ENCODE data around the gene BEST2.
"Not testable (repeated sequence)": the region's sequence is repeated elsewhere in the genome, so short reads cannot be mapped to it uniquely, and the experiment has no call there.

The BEST2 gene

GRCh38 chr19:12711187-12711586 is 40.4 kb upstream of the BEST2 start:
- no peak for DNase-seq (ENCODE audit: low read depth, low spot score)
- in situ Hi-C loops (cut with HindIII; ENCODE audit: low sequenced_read_pairs), result no loop called here
- TF ChIP-seq CTCF (IDR thresholded peaks at IDR 0.05; ENCODE audit: low read depth, low read length), result no peak
- H3K4me3 ChIP-seq (ENCODE audit: low read depth, low read length), result no peak overlapping the region

GRCh38 chr19:12712077-12712476 is 39.5 kb upstream of the BEST2 start:
- not testable (repeated sequence) for DNase-seq (ENCODE audit: low read depth, low spot score)

GRCh38 chr19:12713304-12713703 is 38.3 kb upstream of the BEST2 start:
- in situ Hi-C loops (cut with HindIII; ENCODE audit: low sequenced_read_pairs); H3K4me3 ChIP-seq (ENCODE audit: low read depth, low read length); DNase-seq (ENCODE audit: low read depth, low spot score): not testable (repeated sequence)

More at GRCh38 chr19:12712077-12712476, 39.5 kb upstream of the BEST2 start:
- H3K4me3 ChIP-seq (ENCODE audit: low read depth, low read length); in situ Hi-C loops (cut with HindIII; ENCODE audit: low sequenced_read_pairs): not testable (repeated sequence)

- TF ChIP-seq CTCF (IDR thresholded peaks at IDR 0.05; ENCODE audit: low read depth, low read length), result no peak
- no peak overlapping the region for H3K4me3 ChIP-seq (ENCODE audit: low read depth, low read length)
- in situ Hi-C loops (cut with HindIII; ENCODE audit: low sequenced_read_pairs), result no loop called here
- DNase-seq (ENCODE audit: low read depth, low spot score), result no peak
These were observed 36.5 kb upstream of the BEST2 start for GRCh38 chr19:12715102-12715501.

GRCh38 chr19:12715929-12716328 is 35.7 kb upstream of the BEST2 start:
- no peak overlapping the region for H3K4me3 ChIP-seq (ENCODE audit: low read depth, low read length)
- in situ Hi-C loops (cut with HindIII; ENCODE audit: low sequenced_read_pairs), result no loop called here
- no peak for DNase-seq (ENCODE audit: low read depth, low spot score)
- no peak for TF ChIP-seq CTCF (IDR thresholded peaks at IDR 0.05; ENCODE audit: low read depth, low read length)

- TF ChIP-seq CTCF (IDR thresholded peaks at IDR 0.05; ENCODE audit: low read depth, low read length), result no peak
- in situ Hi-C loops (cut with HindIII; ENCODE audit: low sequenced_read_pairs), result no loop called here
These were observed 31.3 kb upstream of the BEST2 start for GRCh38 chr19:12720296-12720695.

GRCh38 chr19:12720851-12721655 is 30.5 kb upstream of the BEST2 start:
- DNase-seq (ENCODE audit: low read depth, low spot score), result peak; percentile 17
- in situ Hi-C loops (cut with HindIII; ENCODE audit: low sequenced_read_pairs), result no loop called here
- no peak for TF ChIP-seq CTCF (IDR thresholded peaks at IDR 0.05; ENCODE audit: low read depth, low read length)
- peak overlapping the region; percentile 81 for H3K4me3 ChIP-seq (ENCODE audit: low read depth, low read length)

More at GRCh38 chr19:12720296-12720695, 31.3 kb upstream of the BEST2 start:
- DNase-seq (ENCODE audit: low read depth, low spot score), result no peak
- peak overlapping the region; percentile 81 for H3K4me3 ChIP-seq (ENCODE audit: low read depth, low read length)

Measured in astrocyte of the spinal cord (primary cell).